ENCODE results near the gene MAGI1. TPM values are rescaled to one million over a fixed set of nuclear protein-coding genes. Genes with fewer than 3 reads are reported as not detected.

Gene MAGI1
- total RNA-seq, 2 experiments from 2014 or later, result 0.47 to 0.51 TPM

GRCh38 chr3:66066963-66067617, 28.4 kb upstream of the MAGI1 start:
- Mint-ChIP-seq H3K4me1 (ENCODE audit: low read depth) (no peaks in the 10 kb centered on the region), H3K36me3 (ENCODE audit: low read depth) (peaks cover 2% of the 10 kb centered on the region), H3K27me3 (peaks cover 1% of the 10 kb centered on the region), H3K27ac (no peak overlapping the region), H3K4me3 (no peak overlapping the region), H3K9me3 (peaks cover 3% of the 10 kb centered on the region)
- ChIA-PET CTCF (no interaction called here), POLR2A (no interaction called here)
- intact Hi-C loops (cut with micrococcal nuclease), result no loop called here
- ATAC-seq (no peak), DNase-seq (no peak)
- TF ChIP-seq CTCF (IDR thresholded peaks at IDR 0.05), result no peak

GRCh38 chr3:66055289-66055688, 16.6 kb upstream of the MAGI1 start:
- intact Hi-C loops (cut with micrococcal nuclease), result no loop called here
- Mint-ChIP-seq H3K9me3 (peaks cover 3% of the 10 kb centered on the region), H3K4me3 (no peak overlapping the region), H3K27me3 (peaks cover 2% of the 10 kb centered on the region), H3K36me3 (ENCODE audit: low read depth) (no peaks in the 10 kb centered on the region), H3K4me1 (ENCODE audit: low read depth) (no peaks in the 10 kb centered on the region), H3K27ac (no peak overlapping the region)
- CTCF ChIA-PET, result no interaction called here
- ATAC-seq, result no peak
- no peak for TF ChIP-seq CTCF (IDR thresholded peaks at IDR 0.05)
- POLR2A ChIA-PET, result no interaction called here
- DNase-seq, result no peak

- H3K36me3 Mint-ChIP-seq (ENCODE audit: low read depth), result no peaks in the 10 kb centered on the region
- no peaks in the 10 kb centered on the region for H3K4me1 Mint-ChIP-seq (ENCODE audit: low read depth)
- peaks cover 3% of the 10 kb centered on the region for H3K9me3 Mint-ChIP-seq
- TF ChIP-seq CTCF (IDR thresholded peaks at IDR 0.05), result no peak
- peaks cover 2% of the 10 kb centered on the region for H3K27me3 Mint-ChIP-seq
- DNase-seq (no peak), ATAC-seq (no peak)
- H3K27ac Mint-ChIP-seq, result no peak overlapping the region
- intact Hi-C loops (cut with micrococcal nuclease), result no loop called here
- ChIA-PET POLR2A (no interaction called here), CTCF (no interaction called here)
- no peak overlapping the region for H3K4me3 Mint-ChIP-seq
Observed at GRCh38 chr3:66053550-66054094, 14.9 kb upstream of the MAGI1 start.

GRCh38 chr3:66052721-66053549, 14.2 kb upstream of the MAGI1 start:
- Mint-ChIP-seq H3K9me3 (peaks cover 3% of the 10 kb centered on the region), H3K4me1 (ENCODE audit: low read depth) (no peaks in the 10 kb centered on the region), H3K27ac (no peak overlapping the region), H3K36me3 (ENCODE audit: low read depth) (no peaks in the 10 kb centered on the region), H3K27me3 (peaks cover 2% of the 10 kb centered on the region), H3K4me3 (no peak overlapping the region)
- TF ChIP-seq CTCF (IDR thresholded peaks at IDR 0.05), result no peak
- CTCF ChIA-PET, result no interaction called here
- POLR2A ChIA-PET, result no interaction called here
- DNase-seq (no peak), ATAC-seq (no peak)
- intact Hi-C loops (cut with micrococcal nuclease), result no loop called here

DNA sequence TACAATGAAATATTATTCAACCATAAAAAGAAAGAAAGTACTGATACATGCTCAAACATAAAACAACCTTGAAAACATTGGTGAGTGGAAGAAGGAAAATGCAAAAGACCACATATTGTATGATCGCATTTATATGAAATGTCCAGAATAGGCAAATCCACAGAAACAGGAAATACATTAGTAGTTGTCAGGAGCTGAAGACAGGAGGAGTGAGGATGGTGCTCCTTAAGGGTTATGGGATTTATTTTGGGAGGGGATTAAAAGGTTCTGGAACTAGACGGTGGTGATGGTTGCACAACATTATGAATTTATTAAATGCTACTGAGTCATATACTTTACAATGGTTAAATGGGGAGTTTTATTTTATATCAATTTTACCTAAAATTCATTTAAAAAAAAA, 12.1 kb upstream of the MAGI1 start:
- intact Hi-C loops (cut with micrococcal nuclease), result no loop called here
- H3K27ac Mint-ChIP-seq, result no peak overlapping the region
- no peak for TF ChIP-seq CTCF (IDR thresholded peaks at IDR 0.05)
- DNase-seq (no peak), ATAC-seq (no peak)
- ChIA-PET CTCF (no interaction called here), POLR2A (no interaction called here)
- peaks cover 3% of the 10 kb centered on the region for H3K9me3 Mint-ChIP-seq
- H3K4me1 Mint-ChIP-seq (ENCODE audit: low read depth), result no peaks in the 10 kb centered on the region
- no peaks in the 10 kb centered on the region for H3K27me3 Mint-ChIP-seq
- no peaks in the 10 kb centered on the region for H3K36me3 Mint-ChIP-seq (ENCODE audit: low read depth)
- no peak overlapping the region for H3K4me3 Mint-ChIP-seq
